Adrenal gland (tissue), 12 donors: ENCODE measurements around the gene SLC25A26. TPM values are rescaled to one million over a fixed set of nuclear protein-coding genes. Genes with fewer than 3 reads are reported as not detected.

Experiments used
- DNase-seq, 7 donors: peaks; one replicate each; pipeline ENCODE4 v3.0.0-alpha.2; 2019 to 2020
- H3K27ac ChIP-seq, 5 donors: fragments of 200-600 bp; sonication (generic) in 4 of 5; 1 replicate in 3 of 5; 2 replicates in 2 of 5; pipeline versions ENCODE4 v1.5.1 to v1.8.0; 2016 to 2020; ENCODE audit warnings: mild to moderate bottlenecking in 1 of 5
- H3K27me3 ChIP-seq: fragments of 200-600 bp; 2 replicates; pipeline ENCODE4 v1.8.0; 2021
- H3K36me3 ChIP-seq, 2 donors: fragments of 200-600 bp; replicated peaks in 1 of 2; 1 replicate in 1 of 2; 2 replicates in 1 of 2; pipeline versions ENCODE4 v1.5.1 to v1.8.0; 2018 to 2022
- H3K4me1 ChIP-seq, 2 donors: fragments of 200-600 bp; replicated peaks in 1 of 2; 1 replicate in 1 of 2; 2 replicates in 1 of 2; pipeline versions ENCODE4 v1.5.1 to v1.8.0; 2018 to 2021
- H3K4me3 ChIP-seq, 4 donors: fragments of 200-600 bp; sonication (generic) in 3 of 4; one replicate each; pipeline ENCODE4 v1.5.1; 2016 to 2018
- H3K9me3 ChIP-seq, 3 donors: fragments of 200-600 bp; sonication (generic) in 1 of 3; replicated peaks in 1 of 3; 1 replicate in 2 of 3; 2 replicates in 1 of 3; pipeline versions ENCODE4 v1.5.1 to v1.8.0; 2016 to 2021
- POLR2A ChIP-seq, 2 donors: fragments of 450-650 bp; IDR thresholded peaks; one replicate each; pipeline ENCODE4 v1.6.1; 2017; ENCODE audit warnings: antibody characterized with exemption in 2 of 2, mild to moderate bottlenecking in 2 of 2, moderate library complexity in 1 of 2
- WGBS, 4 donors: extraction: QIAGEN DNeasy Blood & Tissue Kit in 2 of 4; methylation state at CpG; one replicate each; pipeline versions ENCODE4 v1.1.5 to v1.1.7; 2013 to 2017; 5-methylcytosine and 5-hydroxymethylcytosine counted together
- intact Hi-C, 2 donors: fragments of 100-400 bp; cut with DNase I; formaldehyde crosslinking; loops; one replicate each; pipeline versions ENCODE4 v1.14.1 to v1.15.0; 2022 to 2023
- polyA plus RNA-seq, 3 donors: library from polyadenylated mRNA; stranded (reverse); fragments of 200-250 nt in 2 of 3; fragments of 350-450 nt in 1 of 3; fragmentation: Illumina TruSeq in 1 of 3; extraction: RNeasy Lipid Tissue Mini Kit (QIAGEN cat#74804) in 1 of 3; gene quantifications; one replicate each; pipeline ENCODE4 v1.2.3, GENCODE V29; 2013 to 2014
- total RNA-seq, 9 donors: library from RNA; depleted of rRNA in 4 of 9; stranded (reverse); fragments of >200 nt in 4 of 9; fragments of 120-200 nt in 1 of 9; fragmentation: NEBNext Ultra II Directional in 1 of 9; extraction: Animal tissue kit (Norgen Biotek cat#: 25700) in 1 of 9; gene quantifications; one replicate each; pipeline versions ENCODE4 v1.1.0 to v1.2.4, GENCODE V29; 2013 to 2023
- TF ChIP-seq, protein P1 (sequence below), 6 experiments: fragments of 450-650 bp in 4 of 6; fragments of 200-600 bp in 2 of 6; sonication (generic) in 1 of 6; IDR thresholded peaks; 1 replicate in 5 of 6; 2 replicates in 1 of 6; pipeline versions ENCODE4 v1.5.1 to v1.8.0; 2016 to 2021; ENCODE audit warnings: antibody characterized with exemption in 6 of 6, mild to moderate bottlenecking in 2 of 6, moderate library complexity in 1 of 6
- donor health status: healthy with polysubstance abuse.
- donor health status: Bipolar disorder and iron deficiency.
- donor health status: DM: yes; HTN: yes; CAD: no.
- donor health status: DM: no; HTN: no; CAD: no.
- donor health status: DM: no; HTN: no; CAD: no.
- donor health status: DM: yes; HTN: yes; CAD: no.

Gene SLC25A26
- total and polyA plus RNA-seq, 12 donors = 9.5 to 38.2 (median 22.2) TPM

DNA sequence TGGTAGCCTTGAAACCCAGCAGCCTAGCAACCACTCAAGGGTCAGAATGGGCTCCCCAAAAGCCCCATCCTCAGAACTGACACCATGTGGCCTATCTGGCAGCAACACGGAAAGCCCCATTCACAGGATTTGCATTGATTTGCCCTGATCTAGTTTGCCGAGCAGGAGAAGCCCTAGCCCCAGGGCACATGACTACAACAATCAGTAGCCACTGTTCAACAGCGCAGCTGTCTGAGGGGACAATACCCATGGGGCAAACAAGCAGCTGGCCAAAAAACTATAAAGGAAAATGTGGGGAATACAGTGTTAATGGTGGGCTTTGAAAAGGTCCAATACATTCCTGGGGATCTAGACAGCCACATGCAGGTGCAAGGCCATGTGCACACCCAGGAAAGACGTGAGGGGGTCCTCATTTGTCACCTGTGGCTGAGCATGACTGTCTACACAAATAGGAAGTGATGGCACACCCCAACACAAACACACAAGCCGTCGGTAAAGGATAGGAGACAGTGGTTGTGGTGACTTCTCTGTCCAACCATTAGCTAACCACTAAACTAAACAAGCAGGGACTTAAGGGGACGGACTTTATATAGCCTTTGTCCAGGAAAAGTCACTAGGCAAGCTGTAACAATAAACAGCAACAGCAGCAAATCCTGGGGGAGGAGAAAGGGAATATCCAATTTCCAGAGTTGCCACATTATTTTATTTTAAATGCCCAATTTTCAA, 166.3 kb downstream of the SLC25A26 start:
- H3K4me1 ChIP-seq = no peaks in the 10 kb centered on the region
- intact Hi-C loops = no loop called here
- no peak overlapping the region for H3K27ac ChIP-seq
- H3K36me3 ChIP-seq = peaks cover 0 to 23% of the 10 kb centered on the region in 2 donors
- WGBS, 4 donors = 89 to 94% (median 91%) methylated on average over 7 of the region's 7 CpGs
- DNase-seq = no peak
- no peak overlapping the region for H3K4me3 ChIP-seq
- H3K27me3 ChIP-seq = no peaks in the 10 kb centered on the region
- TF ChIP-seq, protein P1, sequence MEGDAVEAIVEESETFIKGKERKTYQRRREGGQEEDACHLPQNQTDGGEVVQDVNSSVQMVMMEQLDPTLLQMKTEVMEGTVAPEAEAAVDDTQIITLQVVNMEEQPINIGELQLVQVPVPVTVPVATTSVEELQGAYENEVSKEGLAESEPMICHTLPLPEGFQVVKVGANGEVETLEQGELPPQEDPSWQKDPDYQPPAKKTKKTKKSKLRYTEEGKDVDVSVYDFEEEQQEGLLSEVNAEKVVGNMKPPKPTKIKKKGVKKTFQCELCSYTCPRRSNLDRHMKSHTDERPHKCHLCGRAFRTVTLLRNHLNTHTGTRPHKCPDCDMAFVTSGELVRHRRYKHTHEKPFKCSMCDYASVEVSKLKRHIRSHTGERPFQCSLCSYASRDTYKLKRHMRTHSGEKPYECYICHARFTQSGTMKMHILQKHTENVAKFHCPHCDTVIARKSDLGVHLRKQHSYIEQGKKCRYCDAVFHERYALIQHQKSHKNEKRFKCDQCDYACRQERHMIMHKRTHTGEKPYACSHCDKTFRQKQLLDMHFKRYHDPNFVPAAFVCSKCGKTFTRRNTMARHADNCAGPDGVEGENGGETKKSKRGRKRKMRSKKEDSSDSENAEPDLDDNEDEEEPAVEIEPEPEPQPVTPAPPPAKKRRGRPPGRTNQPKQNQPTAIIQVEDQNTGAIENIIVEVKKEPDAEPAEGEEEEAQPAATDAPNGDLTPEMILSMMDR (IDR thresholded peaks at IDR 0.05) = no peak
- TF ChIP-seq POLR2A (IDR thresholded peaks at IDR 0.05) = no peak
- H3K9me3 ChIP-seq = peaks cover 0 to 4% (median 0%) of the 10 kb centered on the region in 3 donors

DNA sequence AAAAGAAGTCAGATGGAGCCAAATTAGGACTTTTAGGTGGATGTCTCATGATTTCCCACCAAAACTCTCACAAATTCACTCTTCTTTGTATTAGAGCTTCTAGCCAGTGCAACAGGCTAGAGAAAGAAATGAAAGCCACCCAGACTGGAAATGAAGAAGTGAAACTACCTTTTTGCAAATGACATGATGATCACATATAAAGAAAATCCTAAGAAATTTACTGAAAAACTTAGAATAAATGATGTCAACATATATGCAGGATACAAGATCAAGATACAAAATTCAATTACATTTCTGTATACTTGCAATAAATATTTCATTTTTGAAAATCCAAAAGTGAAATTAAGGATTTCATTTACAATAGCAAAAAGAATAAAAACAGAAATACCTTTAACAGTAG, 169.2 kb downstream of the SLC25A26 start:
- TF ChIP-seq POLR2A (IDR thresholded peaks at IDR 0.05) = no peak
- TF ChIP-seq, protein P1 (IDR thresholded peaks at IDR 0.05) = no peak
- no peak overlapping the region for H3K4me3 ChIP-seq
- intact Hi-C loops = loop anchor here in 1 of 2 donors (10.0 kb wide), 1 partner anchor 105 kb away; no protein-coding TSS in a partner anchor
- H3K9me3 ChIP-seq = peaks cover 0 to 4% (median 0%) of the 10 kb centered on the region in 3 donors
- no peak for DNase-seq
- H3K27me3 ChIP-seq = no peaks in the 10 kb centered on the region
- no peaks in the 10 kb centered on the region for H3K4me1 ChIP-seq
- H3K36me3 ChIP-seq = peaks cover 0 to 7% of the 10 kb centered on the region in 2 donors
- no peak overlapping the region for H3K27ac ChIP-seq

DNA sequence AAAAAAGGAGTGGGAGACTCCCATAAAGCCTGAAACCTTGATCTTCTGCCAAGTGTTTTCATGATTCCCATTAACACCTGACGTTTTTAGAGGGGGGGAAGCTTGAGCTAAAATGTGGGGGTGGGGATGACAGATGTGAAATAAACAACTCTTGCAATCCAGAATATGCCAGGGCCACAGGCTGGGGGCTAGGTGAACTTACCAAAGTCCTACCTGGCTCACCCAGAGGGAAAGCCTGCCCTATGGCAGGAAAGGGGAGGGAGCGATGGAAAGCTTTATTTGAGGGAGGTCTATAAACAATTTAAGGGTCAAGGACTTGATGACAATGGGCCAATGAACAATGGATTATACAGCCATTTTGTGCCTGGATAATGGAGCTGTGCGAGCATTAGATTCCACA, 171.7 kb downstream of the SLC25A26 start:
- DNase-seq = no peak
- Histone ChIP-seq H3K9me3 (peaks cover 0 to 4% (median 0%) of the 10 kb centered on the region in 3 donors), H3K4me3 (no peak overlapping the region), H3K4me1 (no peaks in the 10 kb centered on the region), H3K27me3 (no peaks in the 10 kb centered on the region), H3K27ac (peak overlapping the region in 1 of 5 donors; percentile 66), H3K36me3 (no peaks in the 10 kb centered on the region)
- TF ChIP-seq, protein P1 (IDR thresholded peaks at IDR 0.05) = no peak
- no peak for TF ChIP-seq POLR2A (IDR thresholded peaks at IDR 0.05)
- WGBS, 4 donors = 74 to 88% (median 79%) methylated on average over 3 of the region's 3 CpGs
- intact Hi-C loops = loop anchor here in 1 of 2 donors (10.0 kb wide), 1 partner anchor 108 kb away; no protein-coding TSS in a partner anchor

DNA sequence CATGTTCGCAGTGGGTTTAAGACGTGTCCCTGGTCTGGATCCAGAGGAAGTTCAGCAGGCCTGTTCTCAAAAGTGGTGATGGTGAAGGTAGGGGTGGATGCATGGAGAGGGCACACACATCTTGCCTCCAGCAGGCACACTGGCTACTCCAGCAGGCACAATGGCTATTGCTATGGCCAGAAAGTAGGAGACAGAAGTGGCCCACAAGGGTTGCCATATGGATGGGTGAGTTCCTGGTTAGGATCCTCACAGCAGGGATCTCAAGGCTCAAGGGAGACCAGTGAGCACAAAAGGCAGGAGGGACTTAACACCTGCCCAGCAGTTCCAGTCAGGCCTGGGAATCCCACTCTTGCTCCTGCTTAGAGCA, 172.1 kb downstream of the SLC25A26 start:
- H3K9me3 ChIP-seq = peaks cover 0 to 4% (median 0%) of the 10 kb centered on the region in 3 donors
- H3K4me3 ChIP-seq = no peak overlapping the region
- no peaks in the 10 kb centered on the region for H3K27me3 ChIP-seq
- no peak for TF ChIP-seq POLR2A (IDR thresholded peaks at IDR 0.05)
- WGBS, 4 donors = 94 to 100% (median 97%) methylated on average over 2 of the region's 2 CpGs
- intact Hi-C loops = loop anchor here in 1 of 2 donors (10.0 kb wide), 1 partner anchor 108 kb away; no protein-coding TSS in a partner anchor
- no peaks in the 10 kb centered on the region for H3K4me1 ChIP-seq
- no peaks in the 10 kb centered on the region for H3K36me3 ChIP-seq
- no peak for DNase-seq
- peak overlapping the region in 1 of 5 donors; percentile 66 for H3K27ac ChIP-seq
